D721Med (cell line): ENCODE results near the gene HIP1.
"Not testable (repeated sequence)": the region's sequence is repeated elsewhere in the genome, so short reads cannot be mapped to it uniquely, and the experiment has no call there.

Experiments
- DNase-seq: peaks from one replicate; pipeline ENCODE4 v3.0.0; 2011; ENCODE audit warnings: low spot score; ENCODE audit not compliant: insufficient read length
- FAIRE-seq: peaks from 2 replicates; lab custom pipeline; 2011; peaks lifted over from hg19 to GRCh38; lab: Jason Lieb, UNC
- TF ChIP-seq, protein P1 (sequence below): IDR thresholded peaks from 2 replicates; pipeline ENCODE4 v1.5.1; 2012; ENCODE audit warnings: mild to moderate bottlenecking, control low read depth; ENCODE audit not compliant: insufficient read depth; ENCODE audit errors: missing control alignments

Gene HIP1

DNA sequence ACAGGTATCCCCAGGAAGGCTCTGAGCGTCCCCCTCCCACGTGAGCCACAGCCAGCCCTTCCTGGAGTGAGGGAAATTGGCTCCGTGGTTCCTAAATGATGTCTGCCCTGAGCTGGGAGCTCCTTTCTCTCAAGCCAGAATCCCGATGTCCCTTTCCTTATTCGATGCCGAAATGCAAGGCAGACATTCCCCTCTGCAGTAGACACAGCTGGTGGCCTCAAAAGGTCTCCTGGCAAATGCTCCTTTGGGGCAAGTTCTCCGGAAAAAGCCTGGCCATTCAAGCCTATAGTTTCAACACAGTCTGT, 98.9 kb downstream of the HIP1 start:
- FAIRE-seq = no peak
- DNase-seq = no peak
- TF ChIP-seq, protein P1, sequence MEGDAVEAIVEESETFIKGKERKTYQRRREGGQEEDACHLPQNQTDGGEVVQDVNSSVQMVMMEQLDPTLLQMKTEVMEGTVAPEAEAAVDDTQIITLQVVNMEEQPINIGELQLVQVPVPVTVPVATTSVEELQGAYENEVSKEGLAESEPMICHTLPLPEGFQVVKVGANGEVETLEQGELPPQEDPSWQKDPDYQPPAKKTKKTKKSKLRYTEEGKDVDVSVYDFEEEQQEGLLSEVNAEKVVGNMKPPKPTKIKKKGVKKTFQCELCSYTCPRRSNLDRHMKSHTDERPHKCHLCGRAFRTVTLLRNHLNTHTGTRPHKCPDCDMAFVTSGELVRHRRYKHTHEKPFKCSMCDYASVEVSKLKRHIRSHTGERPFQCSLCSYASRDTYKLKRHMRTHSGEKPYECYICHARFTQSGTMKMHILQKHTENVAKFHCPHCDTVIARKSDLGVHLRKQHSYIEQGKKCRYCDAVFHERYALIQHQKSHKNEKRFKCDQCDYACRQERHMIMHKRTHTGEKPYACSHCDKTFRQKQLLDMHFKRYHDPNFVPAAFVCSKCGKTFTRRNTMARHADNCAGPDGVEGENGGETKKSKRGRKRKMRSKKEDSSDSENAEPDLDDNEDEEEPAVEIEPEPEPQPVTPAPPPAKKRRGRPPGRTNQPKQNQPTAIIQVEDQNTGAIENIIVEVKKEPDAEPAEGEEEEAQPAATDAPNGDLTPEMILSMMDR = no peak

DNA sequence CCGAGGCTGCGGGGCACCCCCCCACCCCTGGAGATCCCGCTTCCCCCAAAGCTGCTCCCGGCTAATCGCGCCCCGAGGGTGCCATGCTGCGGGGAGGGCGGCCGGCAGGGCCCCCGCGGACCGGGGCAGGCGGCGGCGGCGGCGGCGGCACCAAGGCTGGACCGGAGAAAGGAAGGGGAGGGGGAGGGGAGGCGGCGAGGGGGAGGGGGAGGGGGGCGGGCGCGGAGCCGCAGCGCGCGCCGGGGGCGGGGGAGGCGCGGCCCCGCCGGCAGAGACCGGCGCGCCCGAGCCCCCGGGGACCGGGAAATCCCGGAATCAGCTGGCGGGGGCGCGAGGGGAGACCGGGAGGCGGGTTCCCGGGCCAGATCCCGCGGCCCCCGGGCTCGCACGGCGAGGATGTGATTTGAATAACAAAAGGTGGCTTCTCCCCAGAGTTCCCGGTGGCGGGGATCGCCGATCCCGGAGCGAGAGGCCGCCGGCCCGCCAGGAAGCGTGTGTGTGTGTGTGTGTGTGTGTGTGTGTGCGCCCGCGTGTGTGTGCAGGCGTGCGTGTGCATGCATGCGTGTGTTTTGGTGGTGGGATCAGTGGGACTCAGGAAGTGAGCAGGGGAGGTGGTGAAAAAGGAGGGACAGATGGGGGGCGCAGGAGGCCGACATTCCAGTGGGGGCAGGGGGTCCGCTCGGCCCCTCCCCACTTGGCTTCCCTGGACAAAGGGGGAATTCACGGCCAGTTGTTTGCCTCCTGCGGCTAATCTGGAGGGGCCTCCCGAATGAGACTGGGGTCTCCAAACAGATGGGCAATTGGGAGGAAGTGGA, 99.5 kb downstream of the HIP1 start:
- DNase-seq = peak; percentile 51
- FAIRE-seq = no peak
- TF ChIP-seq, protein P1 = no peak

DNA sequence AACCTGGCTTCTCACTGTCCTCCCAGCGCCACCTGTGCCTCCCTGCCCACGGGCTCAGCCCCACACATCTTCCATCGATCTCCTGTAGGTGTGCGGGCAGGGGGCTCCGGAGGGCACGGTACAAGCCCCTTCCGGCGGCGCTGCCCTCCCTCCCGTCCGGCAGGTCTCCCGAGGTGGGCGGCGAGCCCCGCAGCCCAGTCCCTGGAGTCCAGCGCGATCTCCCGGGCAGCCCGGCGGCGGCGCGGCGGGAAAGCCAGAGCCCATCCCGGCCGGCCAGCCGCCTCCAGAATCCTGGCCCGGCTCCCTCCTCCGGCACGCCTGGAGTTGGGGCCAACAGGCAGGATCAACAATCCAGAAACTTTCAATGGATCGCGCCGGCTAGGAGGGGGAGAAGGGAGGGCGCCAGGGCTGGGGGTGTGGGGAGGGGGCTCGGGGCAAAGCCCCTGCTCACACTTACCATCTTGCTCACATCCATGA, 100.1 kb downstream of the HIP1 start:
- TF ChIP-seq, protein P1 = no peak
- DNase-seq (no peak), FAIRE-seq (no peak)

DNA sequence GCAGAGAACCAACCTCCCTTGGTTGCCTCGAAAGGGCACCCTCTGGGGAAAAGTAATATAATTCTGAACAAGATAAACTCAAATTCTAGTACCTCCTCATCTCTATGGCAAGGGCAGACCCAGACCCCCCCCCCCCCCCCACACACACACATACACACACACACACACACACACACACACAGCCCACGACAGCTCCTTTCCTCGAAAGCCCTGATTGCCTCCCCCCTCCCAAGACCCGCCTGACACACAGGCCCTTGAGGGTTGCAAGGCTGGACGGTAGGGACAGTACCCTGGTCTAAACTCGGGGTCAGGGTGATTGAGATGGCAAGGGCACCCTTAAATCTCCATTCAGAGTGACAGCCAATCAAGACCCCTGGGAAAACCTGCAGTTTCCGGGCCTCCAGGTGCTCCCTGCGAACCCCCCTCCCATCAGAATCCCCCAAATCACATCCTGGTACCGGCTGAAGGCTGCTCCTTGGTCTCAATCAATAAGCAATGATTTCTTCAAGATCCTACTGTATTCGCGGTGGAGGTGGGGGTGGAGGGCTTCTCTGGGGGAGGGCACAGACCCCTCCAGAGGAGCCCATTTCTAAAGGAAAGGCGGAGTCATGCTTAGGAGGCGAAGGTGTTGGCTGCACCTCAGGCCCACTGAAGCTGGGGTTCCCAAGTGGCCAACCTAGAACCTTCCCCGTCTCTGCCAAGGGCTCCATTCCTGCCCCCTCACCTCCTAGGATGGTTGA, 100.7 kb downstream of the HIP1 start:
- no peak for FAIRE-seq
- DNase-seq = no peak
- TF ChIP-seq, protein P1 = no peak

DNA sequence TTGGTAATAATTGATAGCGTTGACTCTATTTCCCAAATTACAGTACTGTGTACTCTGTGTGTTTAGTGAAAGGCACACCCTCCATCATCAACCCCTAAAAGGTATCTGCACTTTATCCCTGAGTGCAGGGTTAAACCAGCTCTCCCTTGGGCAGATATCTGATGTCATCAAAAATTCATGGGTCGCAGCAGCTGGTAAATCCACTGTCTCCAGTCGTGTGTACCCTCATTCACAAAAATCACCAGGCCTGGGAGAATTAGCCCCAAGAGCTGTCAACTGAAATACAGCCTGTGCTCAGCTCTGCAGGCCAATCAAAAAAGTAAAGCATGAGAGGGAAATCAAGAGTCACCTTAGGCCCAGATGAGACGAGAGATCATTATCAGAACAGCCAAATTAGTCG, 103.7 kb downstream of the HIP1 start:
- TF ChIP-seq, protein P1 = no peak
- DNase-seq (no peak), FAIRE-seq (no peak)

DNA sequence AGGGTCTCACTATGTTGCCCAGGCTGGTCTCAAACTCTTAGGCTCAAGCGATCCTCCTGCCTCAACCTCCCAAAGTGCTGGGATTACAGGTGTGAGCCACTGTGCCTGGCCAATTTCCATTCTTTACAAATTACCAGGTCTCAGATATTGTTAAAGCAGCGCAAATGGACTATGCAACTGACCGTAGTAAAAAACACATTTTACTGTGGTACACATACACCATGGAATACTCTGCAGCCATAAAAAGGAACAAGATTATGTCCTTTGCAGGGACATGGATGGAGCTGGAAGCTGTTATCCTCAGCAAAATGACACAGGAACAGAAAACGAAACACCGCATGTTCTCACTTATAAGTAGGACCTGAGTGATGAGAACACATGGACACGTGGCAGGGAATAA, 106.2 kb downstream of the HIP1 start:
- not testable (repeated sequence) for DNase-seq, FAIRE-seq

DNA sequence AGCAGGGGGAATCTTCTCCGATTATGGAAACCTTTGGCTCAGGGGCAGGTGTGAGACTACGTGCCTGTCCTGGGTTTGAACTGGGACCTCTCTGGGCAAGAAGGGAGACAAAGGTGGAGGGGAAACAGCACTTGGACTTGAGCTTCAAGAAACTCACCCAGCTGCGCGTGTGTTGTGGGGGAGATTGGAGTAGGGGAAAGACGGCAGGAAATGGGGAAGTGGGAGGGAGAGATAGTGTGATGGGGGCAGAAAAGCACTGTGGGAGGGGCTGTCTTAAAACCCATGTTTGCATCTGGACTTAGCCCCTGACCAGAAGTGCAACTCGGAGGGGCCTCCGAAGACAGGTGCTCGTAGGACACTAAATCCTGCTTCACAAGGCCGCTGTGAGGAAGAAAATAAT, 107.0 kb downstream of the HIP1 start:
- no peak for DNase-seq

More for the DNA sequence above, 107.0 kb downstream of the HIP1 start:
- TF ChIP-seq, protein P1 = no peak
- FAIRE-seq = no peak
